K562 (cell line): Measurements from ENCODE around the gene RNPEP. TPM values are rescaled to one million over a fixed set of nuclear protein-coding genes. Genes with fewer than 3 reads are reported as not detected.
A peak's percentile ranks its signal among the peaks of the same experiment; 100 is the strongest.

ENCODE experiments used
- ATF3 ChIP-seq, 2 experiments: fragments of 450-650 bp in 1 of 2; sonication (generic) in 1 of 2; formaldehyde crosslinking in 1 of 2; IDR thresholded peaks in 1 of 2; conservative IDR thresholded peaks in 1 of 2; 2 replicates each; pipeline versions ENCODE4 v1.6.1 to v1.8.1; 2016 to 2023; ENCODE audit warnings: mild to moderate bottlenecking in 2 of 2, moderate library complexity in 2 of 2, inconsistent platforms in 1 of 2, missing genetic modification reagents in 1 of 2
- CBX1 ChIP-seq: sonication (generic); IDR thresholded peaks from 2 replicates; pipeline ENCODE4 v1.6.1; 2016; ENCODE audit warnings: antibody characterized with exemption, low read depth, mild to moderate bottlenecking
- CTBP1 ChIP-seq: fragments of 450-650 bp; IDR thresholded peaks from 2 replicates; pipeline ENCODE4 v1.6.1; 2016; ENCODE audit warnings: borderline replicate concordance
- ELK1 ChIP-seq: sonication (generic); formaldehyde crosslinking; IDR thresholded peaks from 2 replicates; pipeline ENCODE4 v1.8.1; 2022; ENCODE audit warnings: missing genetic modification reagents
- FOXP4 ChIP-seq: sonication (generic); formaldehyde crosslinking; IDR thresholded peaks from 2 replicates; pipeline ENCODE4 v1.8.0; 2022; ENCODE audit warnings: mild to moderate bottlenecking, missing genetic modification reagents, borderline replicate concordance
- GTF2B ChIP-seq: IDR thresholded peaks from 2 replicates; pipeline ENCODE4 v1.6.1; 2011; ENCODE audit not compliant: insufficient read length; ENCODE audit errors: extremely low read depth
- GTF2E2 ChIP-seq: fragments of 200-800 bp; sonication (Bioruptor generic); IDR thresholded peaks from 2 replicates; pipeline ENCODE4 v1.6.1; 2016; ENCODE audit warnings: missing genetic modification characterization, missing compliant biosample characterization
- JUN ChIP-seq, 2 experiments: sonication (generic) in 1 of 2; formaldehyde crosslinking in 1 of 2; IDR thresholded peaks; 2 replicates each; pipeline versions ENCODE4 v1.6.1 to v1.8.0; 2012 to 2022; ENCODE audit warnings: borderline replicate concordance in 2 of 2, mild to moderate bottlenecking in 2 of 2, improper control_type of control experiment in 1 of 2, low read depth in 1 of 2, low read length in 1 of 2, missing genetic modification reagents in 1 of 2
- PKNOX1 ChIP-seq: fragments of 450-650 bp; IDR thresholded peaks from 2 replicates; pipeline ENCODE4 v1.6.1; 2016
- RBM25 ChIP-seq: fragments of 200-400 bp; formaldehyde crosslinking; IDR thresholded peaks from 2 replicates; pipeline ENCODE4 v1.6.1; 2018; ENCODE audit warnings: low read length, low read depth, moderate library complexity; ENCODE audit not compliant: severe bottlenecking
- SIRT6 ChIP-seq: IDR thresholded peaks from one replicate; pipeline ENCODE4 v1.6.1; 2012; ENCODE audit warnings: low read depth, mild to moderate bottlenecking, control low read depth, inconsistent platforms, low read length, moderate library complexity
- SOX6 ChIP-seq: fragments of 450-650 bp; IDR thresholded peaks from 2 replicates; pipeline ENCODE4 v1.6.1; 2014; ENCODE audit warnings: mild to moderate bottlenecking
- SP1 ChIP-seq: sonication (generic); formaldehyde crosslinking; IDR thresholded peaks from 2 replicates; pipeline ENCODE4 v1.8.1; 2022; ENCODE audit warnings: mild to moderate bottlenecking, missing genetic modification reagents
- XRCC3 ChIP-seq: fragments of 450-650 bp; IDR thresholded peaks from 2 replicates; pipeline ENCODE4 v1.6.1; 2017; ENCODE audit warnings: mild to moderate bottlenecking, moderate library complexity
- ZBTB2 ChIP-seq: fragments of 450-650 bp; IDR thresholded peaks from 2 replicates; pipeline ENCODE4 v1.6.1; 2016; ENCODE audit warnings: antibody characterized with exemption
- ZBTB7A ChIP-seq: IDR thresholded peaks from 2 replicates; pipeline ENCODE4 v1.6.1; 2011; ENCODE audit warnings: low read depth, mild to moderate bottlenecking, low read length, moderate library complexity, borderline replicate concordance; ENCODE audit not compliant: control insufficient read depth
- ZNF12 ChIP-seq: sonication (generic); formaldehyde crosslinking; IDR thresholded peaks from 2 replicates; pipeline ENCODE4 v1.4.0; 2020; ENCODE audit warnings: mild to moderate bottlenecking, missing genetic modification reagents
- ZNF224 ChIP-seq: sonication (generic); formaldehyde crosslinking; IDR thresholded peaks from 2 replicates; pipeline ENCODE4 v1.8.0; 2022; ENCODE audit warnings: mild to moderate bottlenecking, missing genetic modification reagents
- ZNF239 ChIP-seq: fragments of 250-450 bp; sonication (Bioruptor Pico); IDR thresholded peaks from 2 replicates; pipeline ENCODE4 v1.4.0; 2020; ENCODE audit warnings: mild to moderate bottlenecking
- ZNF57 ChIP-seq: fragments of 450-650 bp; formaldehyde crosslinking; IDR thresholded peaks from 2 replicates; pipeline ENCODE4 v1.4.0; 2020; ENCODE audit warnings: mild to moderate bottlenecking, moderate library complexity
- polyA plus RNA-seq, 8 experiments: library from polyadenylated mRNA; depleted of rRNA in 4 of 8; stranded (reverse) in 5 of 8; unstranded in 3 of 8; fragments of >200 nt; fragmentation: Nextera tagmentation in 2 of 8; fragmentation: Illumina TruSeq in 1 of 8; extraction: Ambion mirVana in 2 of 8; extraction: Trizol in 1 of 8; gene quantifications; 2 replicates each; pipeline versions ENCODE4 v1.2.1 to v1.2.3, GENCODE V29; 2011 to 2014; ENCODE audit warnings: inconsistent platforms in 1 of 8, missing spikeins in 1 of 8
- total RNA-seq, 7 experiments: library from RNA; depleted of rRNA in 6 of 7; stranded (reverse); fragments of >200 nt in 6 of 7; fragmentation: Illumina TruSeq in 2 of 7; extraction: Trizol in 2 of 7; gene quantifications; 2 replicates each; pipeline versions ENCODE4 v1.2.1 to v1.2.3, GENCODE V29; 2011 to 2021; ENCODE audit warnings: low replicate concordance in 1 of 7

The RNPEP gene
- total and polyA plus RNA-seq, 9 of the 15 experiments (the other 6 are each of a cell fraction or from before 2014, with no cell fraction given) = 27.5 to 131 (median 63.4) TPM

- TF ChIP-seq FOXP4 (CRISPR knock-in tag) (0 out of 2 replicates have a peak, but pooled peaks have one; percentile 49), ATF3 (IDR thresholded peaks at IDR 0.05) (no peak), ATF3 (CRISPR knock-in tag; conservative IDR thresholded peaks at IDR 0.05) (no peak), CBX1 (no peak), ZNF57 (no peak), ZNF224 (no peak), ZBTB7A (peak; percentile 10; the same call in 1 of the 2 replicates), SIRT6 (no peak), RBM25 (peak; percentile 52), ELK1 (no peak), ZNF12 (CRISPR knock-in tag) (peak; percentile 50; the same call in 1 of the 2 replicates), GTF2E2 (tag) (no peak), SP1 (peak; percentile 48; the same call in 1 of the 2 replicates), PKNOX1 (peak; percentile 85), ZNF239 (CRISPR knock-in tag) (no peak), JUN (IDR thresholded peaks at IDR 0.05; ENCODE audit: borderline replicate concordance, low read depth, low read length) (no peak), JUN (CRISPR knock-in tag; IDR thresholded peaks at IDR 0.05; ENCODE audit: borderline replicate concordance) (no peak), SOX6 (no peak), ZBTB2 (no peak), GTF2B (no peak), CTBP1 (peak; percentile 46; the same call in 1 of the 2 replicates), XRCC3 (no peak)
These were observed 36.1 kb upstream of the RNPEP start, which contains the start of gene LMOD1 (continued) for GRCh38 chr1:201946224-201946908.
